Upper lobe of right lung (tissue), 1 donor: Measurements from ENCODE around the gene FAM124B. TPM values are rescaled to one million over a fixed set of nuclear protein-coding genes. Genes with fewer than 3 reads are reported as not detected.

ENCODE experiments used
- ATAC-seq: fragments of 200-7000 bp; cut with Tn5 transposase; one replicate; pipeline ENCODE4 v1.9.1; 2020; ENCODE audit warnings: mild to moderate bottlenecking, moderate library complexity
- DNase-seq: peaks from one replicate; pipeline ENCODE4 v3.0.0-alpha.2; 2020
- H3K27ac ChIP-seq: fragments of 200-600 bp; one replicate; pipeline ENCODE4 v1.8.0; 2022
- H3K27me3 ChIP-seq: fragments of 200-600 bp; one replicate; pipeline ENCODE4 v1.8.0; 2022; ENCODE audit warnings: mild to moderate bottlenecking
- H3K36me3 ChIP-seq: fragments of 200-600 bp; one replicate; pipeline ENCODE4 v1.8.0; 2022
- H3K4me1 ChIP-seq: fragments of 200-600 bp; one replicate; pipeline ENCODE4 v1.8.0; 2022
- H3K4me3 ChIP-seq: fragments of 200-600 bp; one replicate; pipeline ENCODE4 v1.8.0; 2022; ENCODE audit warnings: mild to moderate bottlenecking
- H3K9me3 ChIP-seq: fragments of 200-600 bp; one replicate; pipeline ENCODE4 v1.8.0; 2022
- CTCF ChIP-seq: fragments of 200-600 bp; IDR thresholded peaks from one replicate; pipeline ENCODE4 v1.8.0; 2022; ENCODE audit warnings: antibody characterized with exemption
- intact Hi-C: fragments of 100-400 bp; cut with DNase I; formaldehyde crosslinking; loops from one replicate; pipeline ENCODE4 v1.11.0; 2022
- total RNA-seq: library from RNA; stranded (reverse); fragmentation: NEBNext Ultra II Directional; extraction: Animal tissue kit (Norgen Biotek cat#: 25700); gene quantifications from one replicate; pipeline ENCODE4 v1.2.1, GENCODE V29; 2021
- donor health status: DM: no; HTN: yes; CAD: no; lungs with severe emphysema.

The FAM124B gene
- total RNA-seq, 1 donor from 2014 or later = 4.4 TPM

GRCh38 chr2:224331698-224332097, 70.2 kb downstream of the FAM124B start:
- no peak overlapping the region for H3K4me3 ChIP-seq
- H3K36me3 ChIP-seq = no peaks in the 10 kb centered on the region
- H3K9me3 ChIP-seq = no peaks in the 10 kb centered on the region
- no peak for TF ChIP-seq CTCF
- H3K27ac ChIP-seq = no peak overlapping the region
- ATAC-seq (no peak), DNase-seq (no peak)
- intact Hi-C loops = no loop called here
- no peaks in the 10 kb centered on the region for H3K4me1 ChIP-seq
- H3K27me3 ChIP-seq = no peaks in the 10 kb centered on the region

- intact Hi-C loops = no loop called here
- no peak for DNase-seq
- ATAC-seq = no peak
- Histone ChIP-seq H3K27ac (no peak overlapping the region), H3K4me1 (no peaks in the 10 kb centered on the region), H3K9me3 (no peaks in the 10 kb centered on the region), H3K27me3 (no peaks in the 10 kb centered on the region), H3K4me3 (no peak overlapping the region), H3K36me3 (no peaks in the 10 kb centered on the region)
- TF ChIP-seq CTCF = no peak
Observed at GRCh38 chr2:224328798-224329197, 73.1 kb downstream of the FAM124B start.

Other genes with a start within 250 kb of the FAM124B start
- gene CUL3, start 183.3 kb upstream of the FAM124B start, total RNA-seq = 80.6 TPM